GM13977 (cell line): ENCODE results near the gene CYP51A1.

Experiments
- DNase-seq: peaks from one replicate; pipeline ENCODE4 v3.0.0; 2012; ENCODE audit warnings: low spot score
- CTCF ChIP-seq: IDR thresholded peaks from 2 replicates; pipeline ENCODE4 v1.5.1; 2012; ENCODE audit warnings: mild to moderate bottlenecking, control low read depth; ENCODE audit not compliant: insufficient read depth; ENCODE audit errors: extremely low read depth, missing control alignments
- in situ Hi-C: fragments of 300-500 bp; cut with MboI; formaldehyde crosslinking; loops from one replicate; pipeline ENCODE4 v1.12.0; 2022; ENCODE audit warnings: low sequenced_read_pairs, low pct_unique_long_range_greater_than_20kb, mixed read lengths, inconsistent platforms; ENCODE audit not compliant: unreplicated experiment

CYP51A1 gene

GRCh38 chr7:92072708-92073107 is 61.6 kb downstream of the CYP51A1 start:
- no peak for TF ChIP-seq CTCF
- no peak for DNase-seq
- in situ Hi-C loops = no loop called here

GRCh38 chr7:92072121-92072520 is 62.2 kb downstream of the CYP51A1 start:
- TF ChIP-seq CTCF = no peak
- DNase-seq = no peak
- in situ Hi-C loops = no loop called here

DNA sequence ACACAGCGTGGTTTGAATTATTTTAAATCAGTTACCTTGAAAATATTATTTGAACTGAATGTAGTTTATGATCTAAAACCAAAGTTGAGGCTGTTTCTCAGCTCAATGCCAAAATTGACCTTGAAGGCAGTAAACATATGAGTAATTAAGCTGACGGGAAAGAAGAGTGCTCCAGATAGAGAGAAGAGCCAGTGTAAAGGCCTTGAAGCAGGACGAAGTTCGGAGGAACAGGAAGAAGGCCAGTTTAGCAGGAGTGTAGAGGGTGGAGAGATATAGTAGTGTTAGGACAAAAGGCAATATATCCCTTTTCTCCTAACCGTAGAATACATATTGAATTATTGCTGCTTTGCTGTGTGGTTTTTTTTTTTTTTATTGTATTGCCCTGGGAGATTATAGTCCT is 63.2 kb downstream of the CYP51A1 start:
- no peak for DNase-seq
- in situ Hi-C loops = no loop called here
- no peak for TF ChIP-seq CTCF

DNA sequence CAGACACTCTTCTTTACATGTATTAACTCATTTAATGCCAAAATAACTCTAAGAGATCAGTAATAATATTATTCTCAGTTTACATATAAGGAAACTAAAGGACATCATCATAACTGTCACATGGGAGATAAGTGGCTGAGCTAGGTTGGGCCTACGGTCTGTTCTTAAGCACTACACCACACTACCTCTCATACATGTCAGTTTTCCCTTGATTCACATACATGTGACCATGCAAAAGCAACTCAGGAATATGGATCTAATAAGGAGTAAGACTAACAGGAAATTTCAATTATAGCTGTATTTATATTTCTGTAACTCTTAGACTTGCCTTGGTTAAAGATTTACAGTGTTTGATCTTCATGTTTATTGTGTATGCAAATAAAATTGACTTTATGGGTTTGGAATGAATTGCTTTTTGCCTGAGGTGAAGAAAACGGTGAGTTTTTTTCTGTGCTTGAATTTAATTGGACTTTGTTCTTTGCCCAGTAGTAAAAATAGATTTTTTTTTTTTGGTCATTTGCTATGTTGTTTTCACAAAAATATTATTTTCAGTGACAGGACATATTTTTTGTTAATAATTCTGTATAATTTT is 69.7 kb downstream of the CYP51A1 start:
- in situ Hi-C loops = no loop called here
- TF ChIP-seq CTCF = no peak
- no peak for DNase-seq
